HG03095 (cell line): ENCODE measurements around the gene HIGD2B.
"Not testable (repeated sequence)": the region's sequence is repeated elsewhere in the genome, so short reads cannot be mapped to it uniquely, and the experiment has no call there.

ENCODE experiments used
- ATAC-seq: cut with Tn5 transposase; IDR thresholded peaks from one replicate; pipeline ENCODE4 v1.9.1; 2021; ENCODE audit warnings: moderate library complexity; ENCODE audit not compliant: unreplicated experiment

Gene HIGD2B, protein sequence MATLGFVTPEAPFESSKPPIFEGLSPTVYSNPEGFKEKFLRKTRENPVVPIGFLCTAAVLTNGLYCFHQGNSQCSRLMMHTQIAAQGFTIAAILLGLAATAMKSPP

GRCh38 chr15:72685925-72686794 lies at the start of gene HIGD2B, which contains the start of gene BBS4:
TSS of gene HIGD2B (minus strand) at chr15:72686182. CDS start at chr15:72676374, 9,808 bp downstream.
TSS of gene BBS4 (plus strand) at chr15:72686207. CDS start at chr15:72686228, 21 bp downstream.
- peak; percentile 98 for ATAC-seq

- no peak for ATAC-seq
Measured at GRCh38 chr15:72735111-72735510, 49.1 kb upstream of the HIGD2B start.

GRCh38 chr15:72733941-72734738 lies 48.2 kb upstream of the HIGD2B start:
- no peak for ATAC-seq

DNA sequence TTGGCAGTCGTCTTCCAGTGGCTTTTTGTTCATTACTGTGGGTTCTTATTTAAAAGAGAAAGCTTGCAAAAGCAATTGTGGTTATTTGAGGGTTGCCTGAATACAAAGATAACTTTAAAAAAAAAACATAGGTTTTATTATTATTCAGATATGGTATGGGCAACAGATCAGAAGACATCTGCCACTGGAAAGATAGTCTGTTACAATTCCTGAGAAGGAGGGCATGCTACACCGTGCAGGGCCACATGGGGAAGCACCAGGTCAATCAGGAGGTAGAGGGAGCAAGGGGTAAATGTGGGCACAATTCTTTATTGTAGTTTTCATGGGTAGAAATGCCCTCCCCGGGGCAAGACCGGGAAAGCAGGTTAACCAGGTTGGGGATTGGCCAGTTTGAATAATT lies 46.5 kb upstream of the HIGD2B start:
- ATAC-seq, result no peak

- ATAC-seq, result no peak
Measured at GRCh38 chr15:72732086-72732485, 46.1 kb upstream of the HIGD2B start.

GRCh38 chr15:72728821-72729220 lies 42.8 kb upstream of the HIGD2B start:
- no peak for ATAC-seq

GRCh38 chr15:72728249-72728648 lies 42.3 kb upstream of the HIGD2B start:
- not testable (repeated sequence) for ATAC-seq

GRCh38 chr15:72727154-72727553 lies 41.2 kb upstream of the HIGD2B start:
- ATAC-seq, result no peak

DNA sequence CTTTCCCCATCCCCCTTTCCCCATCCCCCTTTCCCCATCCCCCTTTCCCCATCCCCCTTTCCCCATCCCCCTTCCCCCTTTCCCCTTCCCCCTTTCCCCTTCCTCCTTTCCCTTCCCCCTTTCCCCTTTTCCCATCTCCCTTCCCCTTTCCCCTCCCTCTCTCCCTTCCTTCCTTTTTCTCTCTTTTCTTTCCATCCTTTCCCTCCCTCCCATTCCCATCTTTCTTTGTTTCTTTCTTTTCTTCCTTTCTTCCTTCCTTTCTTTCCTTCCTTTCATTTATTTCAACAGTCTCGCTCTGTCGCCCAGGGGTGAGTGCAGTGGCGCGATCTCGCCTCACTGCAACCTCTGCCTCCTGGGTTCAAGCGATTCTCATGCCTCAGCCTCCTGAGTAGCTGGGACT lies 39.9 kb upstream of the HIGD2B start:
- ATAC-seq, result not testable (repeated sequence)

DNA sequence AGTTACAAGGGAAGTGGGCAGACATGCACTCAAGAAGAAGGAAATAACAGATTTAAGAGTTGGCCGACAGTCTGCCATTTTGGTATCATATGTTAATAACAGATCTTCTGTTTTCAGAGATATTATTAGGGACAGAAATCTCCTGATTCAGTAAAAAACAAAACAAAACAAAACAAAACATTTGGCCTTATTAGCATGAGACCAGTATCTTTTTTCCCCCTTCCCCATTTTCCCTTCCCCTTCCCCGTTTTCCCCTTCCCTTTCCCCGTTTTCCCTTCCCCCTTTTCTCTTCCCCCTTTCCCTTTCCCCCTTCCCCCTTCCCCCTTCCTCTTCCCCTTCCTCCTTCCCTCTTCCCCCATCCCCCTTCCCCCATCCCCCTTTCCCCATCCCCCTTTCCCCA lies 39.5 kb upstream of the HIGD2B start:
- no peak for ATAC-seq

- ATAC-seq, result no peak
Measured at GRCh38 chr15:72724028-72724427, 38.0 kb upstream of the HIGD2B start.

DNA sequence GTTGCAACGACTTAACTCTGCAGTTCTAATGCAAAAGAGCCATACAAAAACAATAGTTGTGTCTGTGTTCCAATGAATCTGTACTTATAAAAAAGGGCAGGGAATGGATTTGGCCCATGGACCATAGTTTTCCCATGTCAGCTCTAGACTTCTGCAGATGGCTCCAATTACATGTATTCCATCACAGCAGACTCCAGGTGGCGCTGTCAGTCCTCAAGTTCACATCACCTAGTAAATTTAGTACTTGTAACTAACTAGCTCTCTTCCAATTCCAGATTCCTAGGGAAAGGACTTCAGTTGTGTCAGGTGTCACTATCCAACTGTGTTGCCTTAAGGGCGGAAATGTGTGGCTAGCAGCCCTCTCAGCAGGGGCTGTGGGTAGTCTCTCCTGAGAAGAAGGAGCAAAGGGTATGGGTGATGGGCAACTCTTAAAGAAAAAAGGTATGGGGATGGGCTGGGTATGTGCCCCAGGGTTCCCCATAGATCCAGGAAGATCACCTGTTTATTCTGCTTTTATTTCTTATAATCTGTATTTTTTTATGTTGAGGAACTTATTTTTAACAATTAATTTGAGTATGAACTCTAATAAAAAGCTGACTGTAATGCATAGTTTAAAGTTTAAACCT lies 36.2 kb upstream of the HIGD2B start:
- no peak for ATAC-seq

DNA sequence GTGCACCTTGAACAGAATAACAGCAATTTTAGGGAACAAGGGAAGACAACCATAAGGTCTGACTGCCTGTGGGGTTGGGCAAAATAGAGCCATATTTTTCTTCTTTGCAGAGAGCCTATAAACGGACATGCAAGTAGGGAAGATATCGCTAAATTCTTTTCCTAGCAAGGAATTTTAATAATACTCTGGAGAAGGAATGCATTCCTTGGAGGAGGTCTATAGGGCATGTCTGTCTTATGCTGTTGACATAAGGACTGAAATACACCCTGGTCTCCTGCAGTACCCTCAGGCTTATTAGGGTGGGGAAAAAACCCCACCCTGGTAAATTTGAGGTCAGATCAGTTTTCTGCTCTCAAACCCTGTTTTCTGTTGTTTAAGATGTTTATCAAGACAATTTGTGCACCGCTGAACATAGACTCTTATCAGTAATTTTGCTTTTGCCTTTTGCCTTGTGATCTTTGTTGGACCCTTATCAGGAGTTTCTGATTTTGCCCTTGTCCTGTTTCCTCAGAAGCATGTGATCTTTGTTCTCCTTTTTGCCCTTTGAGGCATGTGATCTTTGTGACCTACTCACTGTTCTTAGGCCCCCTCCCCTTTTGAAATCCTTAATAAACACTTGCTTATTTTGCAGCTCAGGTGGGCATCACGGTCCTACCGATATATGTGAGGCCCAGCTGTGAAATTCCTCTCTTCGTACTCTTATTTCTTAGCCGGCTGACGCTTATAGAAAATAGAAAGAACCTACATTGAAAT lies 22.7 kb upstream of the HIGD2B start:
- not testable (repeated sequence) for ATAC-seq

- no peak for ATAC-seq
Measured at GRCh38 chr15:72706266-72706665, 20.3 kb upstream of the HIGD2B start.

DNA sequence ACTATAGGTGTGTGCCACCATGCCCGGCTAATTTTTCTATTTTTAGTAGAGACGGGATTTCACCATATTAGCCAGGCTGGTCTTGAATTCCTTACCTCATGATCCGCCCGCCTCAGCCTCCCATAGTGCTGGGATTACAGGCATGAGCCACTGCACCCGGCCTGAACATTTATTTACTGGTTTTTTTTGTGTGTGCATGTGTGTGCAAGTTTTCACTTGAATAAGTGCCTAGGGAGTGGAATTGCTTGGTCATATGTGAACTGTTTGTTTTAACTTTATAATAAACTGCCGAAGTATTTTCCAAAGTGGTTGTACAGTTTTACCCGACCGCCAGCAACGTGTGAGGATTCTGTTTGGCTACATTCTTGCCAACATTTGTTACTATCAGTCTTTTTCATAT lies 14.1 kb upstream of the HIGD2B start:
- ATAC-seq, result no peak

DNA sequence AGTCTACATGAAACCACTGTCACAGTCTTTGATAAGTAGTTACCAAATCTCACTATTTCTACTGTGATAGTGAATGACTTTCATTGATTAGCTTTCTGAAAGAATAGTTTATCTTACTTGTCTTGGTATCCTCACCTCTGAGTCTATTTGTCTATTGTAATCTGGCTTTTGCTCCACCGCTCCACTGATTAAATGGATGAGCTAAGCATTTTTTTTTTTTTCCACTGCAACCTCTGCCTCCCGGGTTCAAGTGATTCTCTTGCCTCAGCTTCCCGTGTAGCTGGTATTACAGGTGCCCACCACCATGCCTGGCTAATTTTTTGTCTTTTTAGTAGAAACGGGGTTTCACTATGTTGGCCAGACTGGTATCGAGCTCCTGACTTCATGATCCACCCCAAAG lies 13.0 kb upstream of the HIGD2B start:
- ATAC-seq, result no peak

DNA sequence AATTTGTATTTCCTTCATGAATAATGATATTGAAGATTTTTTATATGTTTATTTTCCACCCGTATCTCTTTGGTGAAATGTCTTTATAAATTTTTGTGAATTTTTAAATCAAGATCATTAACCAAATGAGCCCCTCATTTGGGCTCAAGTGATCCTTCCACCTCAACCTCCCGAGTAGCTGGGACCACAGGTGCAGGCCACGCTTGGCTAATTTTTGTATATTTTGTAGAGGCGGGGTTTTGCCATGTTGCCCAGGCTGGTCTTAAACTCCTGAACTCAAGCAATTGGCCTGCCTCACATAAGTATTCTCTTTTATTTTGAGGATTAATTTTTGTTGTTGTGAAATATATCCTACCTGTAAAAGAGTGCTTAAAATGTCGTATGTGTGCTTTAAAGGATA lies 5.0 kb upstream of the HIGD2B start:
- no peak for ATAC-seq

DNA sequence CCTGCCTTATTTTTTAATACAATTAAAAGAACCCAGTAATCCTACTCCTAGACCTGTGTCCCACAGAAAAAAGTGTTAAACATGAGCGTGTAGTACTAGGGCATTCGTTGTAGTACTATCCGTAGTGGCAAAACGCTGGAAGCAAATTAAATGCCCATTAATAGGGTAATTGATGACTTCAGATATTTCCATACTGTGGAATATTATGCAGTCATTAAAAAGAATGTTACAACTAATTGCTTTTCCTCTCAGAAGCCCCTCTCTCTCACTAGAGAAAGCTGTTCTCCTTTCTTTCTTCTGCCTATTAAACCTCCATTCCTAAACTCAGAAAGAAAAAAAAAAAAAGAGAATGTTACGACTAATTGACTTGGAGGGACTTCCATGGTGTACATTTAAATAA lies 2.7 kb upstream of the HIGD2B start:
- no peak for ATAC-seq

GRCh38 chr15:72685301-72685924 lies 569 bp downstream of the HIGD2B start:
- ATAC-seq, result peak; percentile 18

GRCh38 chr15:72682772-72683171 lies 3.2 kb downstream of the HIGD2B start:
- no peak for ATAC-seq
